ENCODE data around the gene PRXL2A.

The PRXL2A gene

DNA sequence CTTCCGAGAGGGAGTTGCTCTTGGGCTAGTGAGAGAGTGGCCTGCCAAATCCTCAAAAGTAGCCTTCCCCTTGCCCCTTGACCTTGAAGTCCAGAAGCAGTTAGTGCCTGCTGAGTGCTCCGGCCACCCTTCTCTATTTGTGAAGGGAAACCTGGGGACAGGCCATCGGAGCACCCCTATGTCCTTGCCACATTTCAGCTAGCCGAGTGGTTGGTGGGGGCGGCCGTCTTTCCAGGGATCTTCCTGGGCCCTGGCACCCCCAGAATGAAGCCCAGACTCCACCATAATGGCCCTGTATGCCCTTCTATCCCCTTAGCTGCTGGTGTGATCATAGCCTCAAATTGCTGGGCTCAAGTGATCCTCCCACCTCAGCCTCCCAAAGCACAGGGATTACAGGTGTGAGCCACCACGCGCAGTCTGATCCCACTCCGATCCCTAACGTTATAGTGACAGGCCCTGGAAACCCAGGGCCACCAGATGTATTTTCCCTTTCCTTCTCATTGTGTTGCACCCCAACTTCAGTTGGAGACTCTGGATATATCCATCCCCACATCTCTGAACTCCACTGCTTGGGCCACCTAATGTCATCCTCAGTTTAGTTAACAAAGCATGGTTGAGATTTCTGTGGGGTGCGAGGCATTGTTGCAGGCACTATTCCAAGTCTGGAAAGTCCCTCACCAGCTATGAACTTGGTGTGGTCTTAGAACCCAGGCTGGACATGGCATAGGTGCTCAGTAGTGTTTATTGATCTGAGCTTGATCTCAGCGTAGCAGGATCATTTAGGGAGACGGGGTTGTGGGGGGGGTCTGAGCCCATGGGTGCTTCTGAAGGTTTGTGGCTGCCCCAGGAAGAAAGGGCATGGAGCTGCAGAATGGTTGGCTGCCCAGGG lies 47.4 kb downstream of the PRXL2A start:
- no peak for DNase-seq
- in situ Hi-C loops (cut with HindIII; ENCODE audit: low pct_ligation_motif_present, low pct_unique_long_range_greater_than_20kb, low sequenced_read_pairs) = no loop called here

DNA sequence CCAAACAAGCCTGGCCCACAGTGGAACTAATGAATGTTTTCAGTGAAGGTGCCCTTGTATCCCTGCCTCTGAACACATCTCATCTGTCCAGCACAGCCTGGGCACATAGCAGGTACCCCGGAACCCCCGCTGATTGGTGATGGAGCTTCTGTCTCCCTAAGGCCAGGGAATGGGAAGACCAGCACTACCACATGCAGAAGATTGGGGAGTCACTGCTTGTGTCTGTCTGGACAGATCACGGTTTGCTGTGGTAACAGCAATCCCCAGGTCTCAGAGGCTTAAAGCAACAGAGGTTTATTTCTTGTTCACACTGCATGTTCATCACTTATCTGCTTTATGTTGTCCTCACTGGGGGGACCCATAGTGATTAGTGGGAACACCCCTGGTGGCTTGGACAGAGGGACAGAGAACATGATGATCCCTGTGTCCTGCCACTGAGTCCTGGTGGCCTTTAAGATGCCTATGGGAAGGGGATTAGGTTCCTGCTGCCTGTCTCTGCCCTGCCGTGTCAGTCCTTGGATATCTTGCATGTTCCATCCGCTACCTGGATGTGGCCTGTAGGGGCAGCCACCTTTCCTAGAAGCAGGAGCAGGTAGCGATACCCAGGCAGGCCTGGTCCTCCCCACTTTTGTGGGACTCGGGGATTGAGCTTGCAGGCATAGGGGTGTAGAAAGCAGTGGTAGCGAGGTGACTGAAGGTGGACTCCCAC lies 49.4 kb downstream of the PRXL2A start:
- in situ Hi-C loops (cut with HindIII; ENCODE audit: low pct_ligation_motif_present, low pct_unique_long_range_greater_than_20kb, low sequenced_read_pairs) = no loop called here
- no peak for DNase-seq

DNA sequence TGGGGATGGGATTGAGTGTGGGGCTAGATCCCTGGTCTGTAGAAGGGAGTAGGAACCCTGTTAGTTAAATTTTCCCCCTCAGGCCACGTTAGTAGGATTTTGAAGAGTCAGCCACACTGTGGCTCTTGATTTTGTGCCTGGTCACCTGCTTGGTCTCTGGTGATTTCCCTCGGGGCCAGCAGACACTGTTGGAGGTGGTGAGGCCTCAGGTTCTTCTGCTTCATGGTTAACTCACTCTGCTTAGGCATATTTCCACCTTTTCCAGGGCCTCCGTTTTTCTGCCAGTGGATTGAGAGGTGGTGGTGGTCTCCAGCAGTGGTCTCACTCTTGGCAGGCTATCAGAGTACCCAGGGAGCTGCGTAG lies 49.9 kb downstream of the PRXL2A start:
- in situ Hi-C loops (cut with HindIII; ENCODE audit: low pct_ligation_motif_present, low pct_unique_long_range_greater_than_20kb, low sequenced_read_pairs) = no loop called here
- no peak for DNase-seq

DNA sequence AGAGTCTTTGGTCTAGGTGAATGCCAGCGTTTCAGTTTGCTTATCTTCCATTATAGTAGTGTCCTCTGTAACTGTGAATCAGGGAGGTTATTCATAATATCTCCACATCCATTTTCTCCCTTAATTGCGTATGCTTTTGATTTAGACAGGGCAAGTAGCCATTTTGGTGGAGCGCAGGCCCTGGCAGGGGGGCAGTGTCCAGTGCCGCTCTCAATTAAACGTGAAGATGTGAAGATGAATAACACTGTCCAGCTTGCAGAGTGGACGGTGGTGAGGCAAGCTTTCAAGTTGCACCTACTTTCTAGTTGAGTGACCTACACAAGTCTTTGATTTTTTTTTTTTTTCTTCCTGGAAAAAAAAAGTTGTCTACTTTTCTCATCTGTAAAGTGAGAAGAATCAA lies 50.3 kb downstream of the PRXL2A start:
- in situ Hi-C loops (cut with HindIII; ENCODE audit: low pct_ligation_motif_present, low pct_unique_long_range_greater_than_20kb, low sequenced_read_pairs) = no loop called here
- DNase-seq = no peak

DNA sequence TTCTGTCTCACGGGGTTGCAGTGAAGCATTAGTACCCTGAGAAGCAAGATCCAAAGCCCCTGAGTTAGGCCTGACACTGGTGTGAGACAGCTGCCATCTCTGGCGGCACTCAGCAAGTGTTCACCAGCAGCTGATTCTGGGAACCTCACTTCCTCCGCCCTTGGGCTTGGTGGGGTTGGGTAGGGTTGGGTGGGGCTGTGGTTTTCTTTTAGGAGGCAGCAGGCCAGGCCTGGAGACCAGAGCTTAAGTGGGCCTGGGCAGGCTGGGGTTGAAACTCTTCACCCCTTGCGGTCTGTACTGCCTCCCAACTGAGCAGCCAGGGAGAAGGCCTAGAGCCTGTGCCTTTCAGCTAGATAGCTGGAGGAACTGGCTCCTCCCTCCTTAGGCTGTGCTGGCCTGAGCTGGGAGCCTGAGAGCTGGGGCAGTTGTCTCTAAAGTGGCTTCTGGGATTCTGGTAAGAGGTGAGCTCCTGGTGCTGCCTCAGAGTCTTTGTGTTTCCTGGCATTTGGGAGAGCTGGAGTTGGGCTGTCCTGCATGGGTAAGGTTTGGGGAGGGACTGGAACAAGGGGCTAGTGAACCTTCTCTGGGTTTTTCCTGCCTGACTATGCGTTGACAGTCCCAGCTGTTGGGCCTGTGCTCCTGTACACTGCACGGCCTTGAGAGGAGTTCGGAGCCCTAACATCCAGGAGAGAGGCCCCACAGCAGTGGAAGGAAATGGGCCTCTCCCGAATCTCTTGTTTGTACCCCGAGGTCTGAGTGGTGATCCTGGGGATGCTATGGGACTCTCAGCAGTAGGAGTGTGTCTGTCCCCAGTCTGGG lies 50.9 kb downstream of the PRXL2A start:
- DNase-seq = no peak
- in situ Hi-C loops (cut with HindIII; ENCODE audit: low pct_ligation_motif_present, low pct_unique_long_range_greater_than_20kb, low sequenced_read_pairs) = no loop called here

DNA sequence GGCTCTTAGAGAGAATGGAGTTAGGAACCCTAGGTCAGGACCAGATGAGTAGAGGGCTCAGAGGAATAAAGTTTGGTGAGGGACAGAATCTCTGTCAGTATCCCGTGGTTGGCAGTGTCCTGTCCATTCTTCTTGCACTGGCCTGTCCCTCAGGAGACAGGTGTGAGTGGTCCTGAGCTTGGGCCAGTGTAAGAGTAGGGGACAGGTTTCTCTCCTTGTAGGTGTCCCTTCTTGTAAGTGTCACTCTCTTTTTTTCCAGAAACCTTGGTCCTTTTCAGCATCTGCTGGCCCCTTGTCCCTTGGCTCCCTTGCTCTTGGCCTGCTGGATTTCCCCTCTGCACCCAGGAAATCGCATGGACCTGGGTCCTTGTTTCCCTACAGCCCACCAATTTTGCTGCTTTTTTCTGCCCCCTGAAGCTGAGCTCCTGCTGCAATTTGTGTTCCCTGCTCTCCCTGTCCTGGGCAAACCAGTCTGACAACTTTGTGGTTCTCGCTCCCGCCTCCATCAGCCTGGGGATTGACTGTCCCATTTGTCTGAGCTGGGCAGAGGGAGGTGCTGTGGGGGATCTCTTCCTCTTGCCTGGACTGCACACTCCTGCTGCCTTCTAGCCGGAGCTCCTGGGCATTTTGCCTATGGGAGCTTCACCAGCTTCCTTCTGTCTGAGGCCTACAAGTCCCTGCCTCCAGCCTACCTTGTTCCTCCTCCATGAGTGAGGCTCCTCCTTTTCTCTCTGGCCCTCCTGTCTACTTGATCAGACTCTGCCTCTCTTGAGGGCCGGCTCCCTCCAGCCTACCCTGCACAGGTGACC lies 52.3 kb downstream of the PRXL2A start:
- DNase-seq = no peak
- in situ Hi-C loops (cut with HindIII; ENCODE audit: low pct_ligation_motif_present, low pct_unique_long_range_greater_than_20kb, low sequenced_read_pairs) = no loop called here

DNA sequence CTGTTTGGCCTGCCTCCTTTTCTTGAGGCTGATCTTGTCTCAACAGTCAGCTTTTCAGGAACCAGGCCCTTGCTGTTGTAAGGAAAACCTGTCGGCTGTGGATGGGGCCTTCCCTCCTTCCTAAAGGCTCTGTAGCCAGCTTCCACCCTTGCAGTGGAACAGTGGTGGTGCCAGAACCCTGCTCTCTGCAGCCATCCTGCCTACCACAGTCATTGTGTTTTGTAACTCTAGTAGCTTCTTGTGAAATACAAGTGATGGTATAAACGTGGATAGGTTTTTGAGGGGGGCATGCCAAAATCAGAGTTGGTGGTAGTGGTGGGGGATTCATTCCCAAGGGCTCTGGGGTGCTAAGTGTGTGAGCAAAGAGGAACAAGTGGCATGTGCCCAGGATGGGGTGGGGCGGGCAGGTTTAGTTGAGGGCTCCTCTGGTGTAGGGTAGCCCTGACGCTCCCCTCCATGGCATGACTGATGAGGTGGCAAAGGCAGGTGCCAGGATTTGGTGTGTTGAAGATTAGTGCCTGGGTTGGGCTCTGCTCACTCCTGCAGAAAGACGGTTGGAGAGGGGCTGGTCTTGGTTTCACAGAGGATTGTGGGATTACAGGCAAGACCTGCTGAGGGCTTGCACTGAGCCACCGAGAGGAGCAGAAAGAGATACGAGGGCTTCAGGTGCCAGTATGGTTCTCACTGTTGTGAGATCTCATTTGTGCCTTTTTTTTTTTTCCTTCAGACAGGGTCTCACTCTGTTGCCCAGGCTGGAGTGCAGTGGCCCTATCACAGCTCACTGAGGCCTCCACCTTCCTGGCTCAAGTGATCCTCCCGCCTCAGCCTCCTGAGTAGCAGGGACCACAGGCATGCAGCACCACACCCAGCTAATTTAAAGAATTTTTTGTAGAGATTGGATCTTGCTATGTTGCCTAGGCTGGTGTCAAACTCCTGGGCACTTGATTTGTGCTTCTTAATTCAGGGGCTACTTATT lies 53.1 kb downstream of the PRXL2A start:
- in situ Hi-C loops (cut with HindIII; ENCODE audit: low pct_ligation_motif_present, low pct_unique_long_range_greater_than_20kb, low sequenced_read_pairs) = no loop called here
- DNase-seq = no peak

DNA sequence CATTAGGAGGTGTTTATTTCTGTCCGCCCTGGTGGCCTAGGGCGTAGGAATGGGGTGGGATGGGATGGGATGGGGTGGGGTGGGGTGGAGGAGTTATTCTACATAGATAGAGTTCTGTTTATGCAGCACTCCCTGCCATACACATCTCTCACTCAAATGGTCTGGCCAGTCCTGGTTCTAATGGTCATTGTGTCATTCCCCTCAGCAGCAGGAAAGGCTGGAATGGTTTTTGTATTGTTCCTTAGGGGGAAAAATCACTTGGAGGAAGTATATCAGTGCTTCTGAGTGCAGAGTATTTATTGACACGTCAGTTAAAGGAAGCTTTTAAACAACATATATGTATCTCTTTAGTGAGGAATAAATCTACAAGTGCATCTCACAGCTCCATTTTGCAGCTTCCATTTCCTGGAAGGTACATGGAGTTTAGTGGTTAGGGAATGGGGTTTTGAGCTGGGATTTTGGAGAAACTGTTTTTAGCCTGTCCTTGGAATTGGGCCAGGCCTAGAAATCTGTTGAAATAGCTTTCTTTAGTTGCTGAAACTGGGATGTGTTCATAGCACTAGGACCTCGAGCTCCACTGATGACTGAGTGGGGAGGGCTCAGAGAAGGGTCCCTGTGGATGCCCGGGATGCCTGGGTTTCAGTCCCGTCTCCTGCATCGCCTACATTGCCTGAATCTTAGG lies 54.1 kb downstream of the PRXL2A start:
- no peak for DNase-seq
- in situ Hi-C loops (cut with HindIII; ENCODE audit: low pct_ligation_motif_present, low pct_unique_long_range_greater_than_20kb, low sequenced_read_pairs) = no loop called here

DNA sequence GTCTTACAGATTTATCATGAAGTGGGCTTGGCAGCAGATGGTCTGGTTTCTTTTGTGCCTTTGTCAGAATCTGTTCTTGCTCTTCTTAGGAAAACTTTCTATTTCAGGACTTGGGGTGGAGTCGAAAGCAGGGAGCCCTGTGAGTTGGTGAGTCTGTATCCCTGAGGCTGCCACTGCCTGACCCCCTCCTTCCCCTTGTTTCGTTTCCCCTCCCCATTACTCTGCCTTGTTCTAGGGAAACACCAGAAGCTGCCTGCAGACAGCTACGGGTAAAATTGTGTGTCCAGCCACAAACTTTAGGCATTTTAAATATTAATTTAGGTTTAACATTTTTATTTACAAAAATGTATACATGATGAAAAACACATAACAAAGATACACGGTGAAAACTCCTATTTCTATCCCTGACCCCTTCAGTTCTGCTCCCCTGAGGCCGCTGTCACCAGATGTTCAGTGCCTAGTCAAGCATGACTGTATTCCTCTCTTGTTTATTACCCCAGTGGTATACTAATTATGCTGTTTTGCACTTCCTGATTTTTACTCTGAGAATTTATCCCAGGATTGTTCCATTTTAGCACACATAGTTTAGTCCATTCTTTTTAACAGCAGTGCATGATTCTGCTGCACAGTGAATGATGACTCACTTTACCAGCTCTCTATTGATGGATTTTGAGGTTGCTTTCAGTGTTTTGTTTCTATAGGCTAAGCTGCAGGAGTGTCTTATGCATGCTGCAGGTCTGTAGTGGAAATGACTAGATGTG lies 54.8 kb downstream of the PRXL2A start:
- no peak for DNase-seq
- in situ Hi-C loops (cut with HindIII; ENCODE audit: low pct_ligation_motif_present, low pct_unique_long_range_greater_than_20kb, low sequenced_read_pairs) = no loop called here

DNA sequence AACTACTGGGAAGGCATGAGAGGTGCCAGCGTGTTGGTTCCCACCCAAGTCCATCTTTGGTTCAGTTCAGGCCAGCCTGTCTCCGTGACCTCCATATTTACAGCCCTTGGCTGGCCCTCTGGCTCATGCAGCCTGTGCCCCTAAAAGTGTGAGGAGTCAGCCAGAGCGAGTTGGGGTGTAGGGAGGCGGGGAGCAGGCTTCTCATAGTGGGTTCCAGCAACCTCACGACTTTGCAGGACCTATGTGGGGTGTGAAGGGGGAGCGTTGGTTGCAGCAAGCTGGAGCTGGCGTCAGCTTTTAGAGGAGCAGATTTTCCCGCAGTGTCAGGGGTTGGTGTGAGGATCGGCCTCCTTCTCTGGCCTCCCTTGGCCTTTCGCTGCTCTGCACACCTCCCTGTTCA lies 55.5 kb downstream of the PRXL2A start:
- DNase-seq = no peak
- in situ Hi-C loops (cut with HindIII; ENCODE audit: low pct_ligation_motif_present, low pct_unique_long_range_greater_than_20kb, low sequenced_read_pairs) = no loop called here

DNA sequence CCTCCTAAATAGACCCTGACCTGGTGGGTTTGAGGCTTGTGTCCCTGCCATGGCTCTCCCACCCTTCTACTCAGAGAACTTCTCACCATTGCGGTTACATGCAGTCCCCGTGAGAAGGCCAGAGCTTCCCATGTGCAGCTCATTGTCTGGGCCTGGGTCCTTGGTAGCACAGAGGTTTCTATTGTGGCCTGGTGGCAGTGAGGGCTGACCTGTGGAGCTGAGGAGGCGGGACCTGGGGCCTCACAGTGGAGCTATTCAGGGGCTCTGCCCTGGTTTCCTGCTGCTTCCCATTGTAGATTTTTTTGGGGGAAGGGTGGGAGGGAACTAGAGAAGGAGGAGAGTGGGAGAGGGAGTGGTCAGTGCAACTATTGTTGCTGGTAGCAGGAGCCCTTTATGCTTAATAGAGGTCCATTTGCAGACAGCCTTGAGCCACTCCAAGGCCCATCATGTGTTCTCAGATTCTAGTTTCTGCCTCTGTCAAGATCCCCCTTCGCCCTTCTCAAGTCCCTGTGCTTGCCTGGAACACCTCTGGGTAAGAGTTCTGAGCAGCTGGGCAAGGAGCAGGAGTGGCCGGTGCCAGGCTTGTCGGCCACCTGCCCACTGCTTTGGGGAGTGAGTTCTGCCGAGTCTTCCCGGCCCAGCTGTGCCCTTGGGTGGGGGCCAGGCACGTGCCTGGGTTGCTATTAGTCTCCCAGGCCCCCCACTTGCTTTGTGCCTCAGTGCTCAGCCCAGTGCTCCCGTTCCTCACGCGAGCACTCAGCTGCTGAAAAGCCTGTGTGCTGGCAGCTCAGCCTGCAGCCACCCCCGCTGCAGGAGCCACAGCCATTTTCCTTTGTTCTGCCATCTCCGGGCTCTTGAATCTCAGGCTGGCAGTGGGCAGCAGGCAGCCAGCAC lies 56.5 kb downstream of the PRXL2A start:
- DNase-seq = no peak
- in situ Hi-C loops (cut with HindIII; ENCODE audit: low pct_ligation_motif_present, low pct_unique_long_range_greater_than_20kb, low sequenced_read_pairs) = no loop called here

DNA sequence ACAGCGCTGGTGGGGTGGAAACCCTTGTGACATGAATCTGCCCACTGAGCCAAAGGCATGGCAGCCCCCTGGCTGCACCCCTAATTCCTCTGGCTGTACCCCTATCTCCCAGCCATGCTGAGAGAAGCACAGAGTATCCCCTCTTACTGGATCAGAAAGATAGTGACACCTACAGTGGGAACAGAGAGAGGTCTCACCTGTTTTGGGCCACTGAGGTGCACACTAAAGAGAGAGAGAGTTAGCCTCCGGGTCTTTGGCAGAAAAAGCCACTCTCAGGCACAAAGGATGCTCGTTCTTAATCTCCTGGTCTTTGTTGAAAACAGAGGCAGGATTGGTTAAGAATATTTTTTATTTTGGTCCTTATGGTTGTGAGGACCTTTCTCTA lies 57.1 kb downstream of the PRXL2A start:
- no peak for DNase-seq
- in situ Hi-C loops (cut with HindIII; ENCODE audit: low pct_ligation_motif_present, low pct_unique_long_range_greater_than_20kb, low sequenced_read_pairs) = no loop called here

DNA sequence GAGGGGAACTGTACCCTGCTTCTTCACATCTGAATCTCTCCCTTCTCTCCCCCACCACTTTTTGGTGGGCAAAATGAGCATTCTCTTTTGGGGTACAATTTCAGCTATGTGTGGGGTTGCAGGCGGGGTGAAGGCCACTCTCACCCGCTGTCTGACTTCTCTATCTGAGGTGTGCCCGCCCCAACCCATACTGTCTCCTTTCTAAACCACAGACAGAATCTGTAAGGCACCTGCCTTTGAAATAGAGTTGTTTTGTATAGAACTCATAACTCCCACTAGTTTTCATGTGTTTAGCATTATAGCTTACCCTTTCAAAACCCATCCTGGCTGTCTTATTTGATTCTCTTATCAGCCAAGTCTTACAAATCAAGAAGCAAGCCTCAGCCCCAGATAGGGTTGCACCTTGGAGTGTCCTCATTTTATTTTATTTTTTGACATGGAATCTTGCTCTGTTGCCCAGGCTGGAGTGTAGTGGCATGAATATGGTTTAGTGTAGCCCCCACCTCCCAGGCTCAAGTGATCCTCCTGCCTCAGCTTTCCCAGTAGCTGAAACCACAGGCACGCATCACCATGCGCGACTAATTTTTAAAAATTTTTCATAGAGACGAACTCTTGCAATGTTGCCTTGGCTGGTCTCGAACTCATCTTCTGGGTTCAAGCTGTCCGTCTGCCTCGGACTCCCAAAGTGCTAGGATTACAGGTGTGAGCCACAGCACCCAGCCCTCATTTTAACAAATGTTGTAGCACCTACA lies 57.7 kb downstream of the PRXL2A start:
- in situ Hi-C loops (cut with HindIII; ENCODE audit: low pct_ligation_motif_present, low pct_unique_long_range_greater_than_20kb, low sequenced_read_pairs) = no loop called here
- DNase-seq = no peak

DNA sequence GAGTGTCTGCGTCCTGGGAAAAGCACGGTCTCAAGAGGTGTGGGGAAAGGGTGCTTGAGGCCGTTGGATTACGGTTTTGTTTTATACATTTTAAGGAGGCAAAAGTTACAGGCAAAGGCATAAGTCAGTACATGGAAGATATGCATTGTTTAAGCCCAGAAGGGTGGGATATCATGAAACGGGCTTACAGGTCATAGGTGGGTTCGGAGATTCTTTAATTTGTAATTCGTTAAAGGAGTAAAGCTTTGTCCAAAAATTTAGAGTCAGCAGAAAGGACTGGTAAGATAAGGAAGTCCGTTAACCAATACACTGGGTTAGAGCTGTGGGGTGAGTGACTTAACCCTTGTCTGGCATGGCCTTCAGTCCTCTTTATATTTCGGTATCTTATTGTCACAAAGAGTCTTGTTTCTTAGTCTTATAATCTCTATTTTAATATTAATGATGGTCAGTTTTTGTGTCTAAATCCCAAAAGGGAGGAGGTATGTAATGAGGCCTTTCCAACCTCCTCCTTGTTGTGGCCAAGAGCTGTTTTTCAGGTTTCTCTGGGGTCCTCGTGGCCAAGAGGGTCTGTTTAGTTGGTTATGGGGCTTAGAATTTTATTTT lies 58.5 kb downstream of the PRXL2A start:
- in situ Hi-C loops (cut with HindIII; ENCODE audit: low pct_ligation_motif_present, low pct_unique_long_range_greater_than_20kb, low sequenced_read_pairs) = no loop called here
- no peak for DNase-seq
